HG03469 (cell line): Measurements from ENCODE around the gene HCFC1.

Source experiments
- ATAC-seq: cut with Tn5 transposase; IDR thresholded peaks from one replicate; pipeline ENCODE4 v1.9.1; 2021; ENCODE audit warnings: mild to moderate bottlenecking, moderate library complexity, moderate number of reproducible peaks; ENCODE audit not compliant: unreplicated experiment

Gene HCFC1

DNA sequence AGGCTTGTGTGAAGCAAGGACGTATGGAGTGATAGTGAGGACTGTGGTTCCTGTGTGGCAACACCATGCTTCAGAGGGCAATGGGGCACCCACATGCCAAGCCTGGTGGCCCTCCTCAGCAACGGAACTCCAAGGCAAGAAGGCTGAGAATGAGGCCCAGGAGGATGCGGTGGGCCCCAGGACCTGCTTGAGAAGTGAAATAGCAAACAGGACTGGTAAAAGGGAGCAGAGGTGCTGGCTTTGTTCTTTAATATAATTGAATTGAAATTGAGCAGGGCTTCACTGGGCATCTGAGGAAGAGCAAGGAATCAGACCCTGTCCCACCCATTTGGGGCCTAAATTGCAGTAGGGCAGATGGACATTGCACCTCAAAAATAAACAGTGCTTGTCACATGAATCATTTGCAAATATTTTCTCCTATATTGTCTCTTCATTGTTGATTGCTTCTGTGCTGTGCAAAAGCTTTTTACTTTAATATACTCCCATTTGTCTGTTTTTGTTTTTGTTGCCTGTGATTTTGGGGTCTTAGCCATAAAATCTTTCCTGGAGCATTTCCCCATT is 3.2 kb upstream of the HCFC1 start:
- no peak for ATAC-seq

GRCh38 chrX:153974003-153974725 is 2.5 kb upstream of the HCFC1 start:
- no peak for ATAC-seq

DNA sequence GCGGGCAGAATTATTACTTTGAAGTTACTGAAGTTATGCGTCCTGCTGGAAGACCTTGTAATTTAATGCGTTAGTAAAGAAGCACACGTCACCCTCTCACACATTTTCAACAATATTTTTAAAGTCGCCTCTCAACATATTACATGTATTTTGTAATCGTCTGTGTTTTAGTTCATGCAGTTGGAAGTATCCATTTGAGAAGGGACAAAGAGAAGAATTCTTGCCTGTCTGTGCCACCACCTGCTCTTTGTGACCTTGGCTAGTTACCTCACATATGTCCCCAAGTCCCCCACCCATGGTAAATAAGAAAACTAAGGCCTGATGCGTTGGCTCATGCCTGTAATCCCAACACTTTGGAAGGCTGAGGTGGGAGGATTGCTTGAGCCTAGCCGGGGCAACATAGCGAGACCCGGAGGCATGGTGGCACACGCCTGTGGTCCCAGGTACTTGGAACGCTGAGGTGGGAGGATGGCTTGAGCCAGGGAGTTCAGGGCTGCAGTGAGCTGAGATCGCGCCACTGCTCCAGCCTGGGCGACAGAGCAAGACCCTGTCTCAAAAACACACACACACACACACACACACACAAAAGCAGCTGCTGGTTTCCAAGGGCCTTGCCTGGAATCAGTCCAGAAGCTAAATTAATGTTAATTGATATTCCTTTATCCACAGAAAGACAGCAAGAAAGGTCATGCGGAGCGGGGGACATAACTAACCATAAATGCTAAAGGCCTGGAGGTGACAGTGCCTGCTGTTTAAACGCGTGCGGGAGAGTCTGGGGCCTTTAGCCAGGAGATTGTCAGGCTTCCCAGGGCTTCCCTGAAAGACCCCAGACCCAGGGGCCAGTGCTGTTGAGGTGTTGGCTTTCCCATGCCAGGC is 1.7 kb upstream of the HCFC1 start:
- no peak for ATAC-seq

DNA sequence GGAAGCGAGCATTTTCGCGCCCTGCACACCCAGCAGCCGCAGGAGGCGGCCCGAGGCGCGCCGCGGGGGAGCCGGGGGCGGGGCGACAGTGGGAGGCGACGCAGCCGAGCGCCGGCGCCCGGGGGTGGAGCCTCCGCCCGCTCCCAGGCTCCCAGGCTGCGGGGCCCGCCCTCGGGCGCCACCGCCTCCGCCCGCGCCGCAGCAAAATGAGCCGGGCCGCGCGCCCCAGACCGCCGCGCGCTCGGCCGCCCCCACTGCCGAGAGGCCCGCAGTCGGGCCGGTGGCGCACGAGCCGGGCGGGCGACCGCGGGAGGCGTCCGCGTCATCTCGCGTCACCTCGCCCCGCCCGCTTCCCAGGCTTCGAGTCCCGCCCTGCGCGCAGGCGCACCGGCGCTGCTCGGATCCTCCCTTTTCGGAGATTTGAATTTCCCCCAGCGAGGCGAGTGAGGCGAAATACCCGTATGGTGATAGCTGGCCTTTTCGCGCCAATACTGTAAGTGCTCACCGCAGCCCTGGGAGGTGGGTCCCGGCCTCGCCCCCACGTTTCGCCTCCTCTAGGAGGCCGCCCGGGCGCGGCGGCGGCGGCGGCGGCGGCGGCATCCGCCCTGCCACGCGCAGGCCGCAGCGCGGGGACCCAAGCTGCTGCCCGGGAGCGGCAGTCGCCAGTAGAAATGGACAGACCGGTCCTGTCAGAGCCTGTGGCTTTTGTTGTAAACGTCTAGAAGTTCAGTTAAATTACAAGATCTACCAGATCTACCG is 929 bp upstream of the HCFC1 start, which contains the start of gene TMEM187:
TSS of gene TMEM187 (plus strand) at position 387 of the 759 bp plus-strand sequence. CDS start 9,309 bp downstream, outside the sequence.
- ATAC-seq: peak; percentile 28

DNA sequence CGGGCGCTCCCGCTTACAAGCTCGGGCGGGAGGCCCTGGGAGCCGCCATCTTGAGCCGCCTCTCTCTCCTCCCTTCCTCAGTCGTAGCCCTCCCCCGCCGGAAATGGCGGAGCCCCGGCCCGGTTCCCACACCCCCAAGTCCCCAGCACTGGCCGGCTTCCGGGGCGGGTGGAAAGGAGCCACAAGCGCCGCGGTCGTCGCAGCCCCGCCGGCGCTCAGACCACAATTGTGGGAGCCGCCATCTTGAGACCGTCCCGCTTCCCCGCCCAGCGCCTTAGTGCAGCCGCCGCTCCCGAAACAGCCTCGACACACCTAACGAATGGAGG is 531 bp downstream of the HCFC1 start:
- ATAC-seq: no peak

DNA sequence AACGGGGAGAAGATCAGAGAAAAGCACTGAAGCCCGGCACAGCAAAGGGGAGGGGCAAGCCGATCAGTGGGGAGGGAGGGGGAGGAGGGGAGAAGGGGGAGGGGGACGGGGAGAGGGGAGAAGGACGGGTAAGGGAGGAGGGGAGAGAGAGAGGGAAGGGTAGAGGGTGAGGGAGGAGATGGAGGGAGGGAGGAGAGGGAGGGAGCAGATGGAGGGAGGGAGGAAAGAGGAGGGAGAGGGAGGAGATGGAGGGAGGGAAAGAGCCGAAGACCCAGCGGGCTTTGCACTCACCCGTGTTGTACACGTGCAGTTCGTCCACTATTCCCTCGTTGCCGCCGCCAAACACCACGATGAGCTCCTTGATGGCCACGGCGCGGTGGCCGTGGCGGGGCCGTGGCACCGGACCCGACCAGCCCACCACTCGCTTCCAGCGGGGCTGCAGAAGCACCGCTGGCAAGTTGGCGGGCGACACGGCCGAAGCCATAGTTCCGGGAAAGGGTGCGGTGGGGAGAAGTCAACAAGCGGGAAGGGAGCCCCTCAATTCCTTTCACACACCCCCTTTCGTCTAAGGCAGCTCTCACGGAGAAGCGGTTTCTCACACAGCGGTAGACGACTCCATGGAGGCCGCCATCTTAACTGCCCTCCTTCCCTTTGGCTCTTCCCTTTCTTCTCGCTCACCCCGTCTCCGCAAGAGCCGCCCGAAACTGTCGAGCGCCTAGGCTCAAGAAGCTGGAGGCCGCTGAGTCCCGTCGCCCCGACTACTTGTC is 1.1 kb downstream of the HCFC1 start:
- no peak for ATAC-seq

DNA sequence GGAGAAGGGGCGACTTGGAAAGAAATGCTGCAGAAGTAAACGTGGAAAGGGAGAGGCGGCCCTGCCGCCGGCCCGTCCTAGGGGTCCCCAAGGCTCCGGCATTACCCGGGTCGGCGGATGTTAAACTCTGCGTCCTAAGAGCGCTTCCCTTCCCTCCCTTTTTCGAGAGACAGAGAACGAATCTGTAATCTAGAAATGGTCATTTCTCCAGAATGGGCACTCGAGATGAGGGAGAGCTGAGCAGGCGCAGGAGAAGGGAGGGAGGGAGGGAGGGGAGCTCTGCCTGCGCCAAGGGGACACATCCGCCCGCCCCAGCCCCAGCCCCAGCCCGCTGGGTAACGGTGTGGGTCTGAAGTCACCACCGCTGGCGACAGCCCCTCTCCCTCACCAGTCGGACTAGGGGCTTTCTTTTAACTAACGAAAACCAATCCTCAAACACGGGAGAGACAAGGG is 1.7 kb downstream of the HCFC1 start:
- ATAC-seq: no peak

- no peak for ATAC-seq
Measured at GRCh38 chrX:153969125-153969903, 2.3 kb downstream of the HCFC1 start.

DNA sequence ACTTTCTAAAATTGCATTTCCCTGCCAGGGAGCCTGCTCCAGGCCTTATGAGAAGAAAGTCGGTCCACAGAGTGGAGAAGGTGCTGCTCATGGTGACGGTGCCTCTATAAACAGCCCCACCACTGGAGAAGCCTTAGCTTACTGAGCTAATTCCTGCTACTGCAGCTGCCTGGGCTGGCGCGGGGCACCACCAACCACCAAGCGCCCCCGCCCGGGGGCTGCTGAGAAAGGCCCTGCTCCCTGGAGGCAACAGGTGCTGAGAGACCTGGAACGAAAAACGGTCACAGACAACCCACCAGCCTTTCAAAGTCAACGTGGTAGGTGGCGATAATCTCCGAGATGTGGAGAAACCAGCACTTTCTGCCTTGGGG is 2.9 kb downstream of the HCFC1 start:
- ATAC-seq: no peak

DNA sequence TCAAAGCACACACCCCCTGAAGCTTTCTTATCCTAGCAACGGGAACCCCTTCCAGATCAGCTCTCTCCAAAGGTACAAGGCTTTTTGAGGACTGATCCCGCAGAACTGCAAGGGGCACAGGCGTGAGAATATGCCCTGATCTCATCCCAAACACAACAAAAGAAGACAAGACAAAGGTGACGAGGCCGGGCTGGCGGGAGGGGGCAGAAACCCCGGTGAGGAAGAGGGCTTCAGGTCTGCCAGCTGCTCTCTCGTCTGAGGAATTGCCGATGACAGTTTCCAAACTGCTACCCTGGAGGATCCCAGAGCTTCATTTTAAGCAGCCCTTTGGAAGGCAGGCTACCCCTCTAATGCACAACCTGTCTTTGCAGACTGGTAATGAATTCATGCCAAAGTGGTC is 3.4 kb downstream of the HCFC1 start:
- no peak for ATAC-seq

- no peak for ATAC-seq
Measured at GRCh38 chrX:153967536-153968224, 3.9 kb downstream of the HCFC1 start.

- no peak for ATAC-seq
Measured at GRCh38 chrX:153966841-153967535, 4.6 kb downstream of the HCFC1 start.

GRCh38 chrX:153966283-153966688 is 5.3 kb downstream of the HCFC1 start:
- no peak for ATAC-seq

DNA sequence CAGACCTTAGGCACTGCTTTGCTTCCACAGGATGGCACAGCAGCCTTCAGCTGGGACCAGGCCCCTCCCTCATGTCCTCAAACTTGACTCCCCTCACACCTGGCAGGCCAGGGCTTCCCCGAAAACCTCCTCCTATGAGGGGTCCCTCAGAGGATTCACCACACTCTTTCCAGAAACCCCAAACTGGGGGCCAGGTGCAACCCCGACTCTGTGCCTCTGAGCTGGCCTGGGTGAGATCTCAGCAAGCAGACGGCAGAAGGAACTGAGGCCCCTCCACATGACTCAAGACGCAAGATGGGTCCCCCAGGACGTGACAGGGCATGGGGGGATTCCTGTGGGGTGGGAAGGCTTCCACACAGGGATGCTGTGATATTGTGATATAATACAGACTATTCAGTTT is 6.2 kb downstream of the HCFC1 start:
- ATAC-seq: no peak

GRCh38 chrX:153964105-153964504 is 7.5 kb downstream of the HCFC1 start:
- ATAC-seq: no peak

DNA sequence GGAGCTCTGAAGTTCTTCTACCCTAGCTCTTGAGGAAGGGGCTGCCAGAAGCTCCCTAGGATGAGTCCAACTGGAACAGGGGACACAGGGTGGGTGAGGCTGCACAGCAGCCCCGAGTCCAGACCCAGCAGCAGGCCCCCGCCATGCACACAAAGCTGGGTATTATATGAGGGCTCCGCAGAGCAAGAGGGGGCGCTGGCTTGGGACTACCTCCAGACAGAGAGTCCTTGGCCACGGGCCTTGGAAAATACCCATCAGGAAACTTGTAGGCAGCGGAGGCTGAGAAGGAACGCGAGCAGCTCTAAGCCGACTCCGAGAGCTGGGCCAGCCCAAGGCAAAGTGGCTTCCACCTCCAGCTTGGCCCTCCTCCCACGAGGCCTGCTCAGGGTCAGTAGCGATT is 8.1 kb downstream of the HCFC1 start:
- ATAC-seq: no peak

DNA sequence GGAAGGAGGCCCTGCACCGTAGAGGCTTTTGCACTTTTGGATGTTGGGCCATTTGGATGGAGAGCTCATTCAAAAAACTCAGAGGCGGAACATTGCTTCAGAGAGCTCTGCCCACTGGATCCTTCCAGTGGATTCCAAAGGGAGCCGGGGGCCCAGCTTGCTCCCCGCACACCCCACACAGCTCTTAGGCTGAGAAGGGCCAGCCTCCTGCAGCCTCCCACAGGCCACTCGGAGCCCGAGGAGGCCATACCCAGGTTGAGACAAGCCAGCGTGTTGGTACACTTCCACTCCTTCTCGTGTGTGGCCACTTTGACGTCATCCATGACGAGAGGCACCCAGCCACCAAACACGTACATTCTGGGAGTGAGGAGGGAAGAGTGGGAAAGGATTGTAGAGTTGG is 10.3 kb downstream of the HCFC1 start:
- ATAC-seq: no peak

- ATAC-seq: no peak
Measured at GRCh38 chrX:153960786-153961185, 10.8 kb downstream of the HCFC1 start.
